Panc1 (cell line): Measurements from ENCODE around the gene SYCE3.

Experiments
- POLR2AphosphoS5 ChIP-seq: IDR thresholded peaks from 2 replicates; pipeline ENCODE4 v1.6.1; 2012; ENCODE audit warnings: mild to moderate bottlenecking, low read depth, low read length, moderate library complexity
- REST ChIP-seq, 2 experiments: IDR thresholded peaks; 2 replicates each; pipeline ENCODE4 v1.6.1; 2011 to 2012; ENCODE audit warnings: low read depth in 2 of 2, control low read depth in 1 of 2, low read length in 1 of 2, mild to moderate bottlenecking in 1 of 2, moderate library complexity in 1 of 2; ENCODE audit not compliant: insufficient read depth in 1 of 2
- TF ChIP-seq, protein P1 (sequence below): fragments of 450-650 bp; IDR thresholded peaks from 2 replicates; pipeline ENCODE4 v1.5.1; 2017; ENCODE audit warnings: mild to moderate bottlenecking

DNA sequence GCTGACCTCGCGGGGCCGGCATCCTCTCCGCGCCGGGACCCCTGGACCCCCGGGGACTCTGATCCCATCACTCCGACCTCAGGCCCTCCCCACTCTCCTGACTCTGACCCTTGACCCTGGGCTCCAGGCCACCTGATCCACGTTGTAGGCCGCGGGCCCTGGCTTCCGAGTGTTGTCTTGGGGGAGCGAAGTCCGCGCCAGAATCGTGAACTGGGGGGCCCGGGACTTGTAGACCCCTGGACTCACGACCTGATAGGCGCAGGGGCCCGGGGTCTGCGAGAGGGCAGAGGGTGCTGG lies 32.2 kb downstream of the SYCE3 start:
- TF ChIP-seq, protein P1, sequence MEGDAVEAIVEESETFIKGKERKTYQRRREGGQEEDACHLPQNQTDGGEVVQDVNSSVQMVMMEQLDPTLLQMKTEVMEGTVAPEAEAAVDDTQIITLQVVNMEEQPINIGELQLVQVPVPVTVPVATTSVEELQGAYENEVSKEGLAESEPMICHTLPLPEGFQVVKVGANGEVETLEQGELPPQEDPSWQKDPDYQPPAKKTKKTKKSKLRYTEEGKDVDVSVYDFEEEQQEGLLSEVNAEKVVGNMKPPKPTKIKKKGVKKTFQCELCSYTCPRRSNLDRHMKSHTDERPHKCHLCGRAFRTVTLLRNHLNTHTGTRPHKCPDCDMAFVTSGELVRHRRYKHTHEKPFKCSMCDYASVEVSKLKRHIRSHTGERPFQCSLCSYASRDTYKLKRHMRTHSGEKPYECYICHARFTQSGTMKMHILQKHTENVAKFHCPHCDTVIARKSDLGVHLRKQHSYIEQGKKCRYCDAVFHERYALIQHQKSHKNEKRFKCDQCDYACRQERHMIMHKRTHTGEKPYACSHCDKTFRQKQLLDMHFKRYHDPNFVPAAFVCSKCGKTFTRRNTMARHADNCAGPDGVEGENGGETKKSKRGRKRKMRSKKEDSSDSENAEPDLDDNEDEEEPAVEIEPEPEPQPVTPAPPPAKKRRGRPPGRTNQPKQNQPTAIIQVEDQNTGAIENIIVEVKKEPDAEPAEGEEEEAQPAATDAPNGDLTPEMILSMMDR = no peak
- TF ChIP-seq POLR2AphosphoS5 (no peak), REST (IDR thresholded peaks at IDR 0.05; ENCODE audit: insufficient read depth in 1 of 2, low read depth in 2 of 2, low read length in 1 of 2) (no peak)
